ENCODE data around the gene GPER1. TPM values are rescaled to one million over a fixed set of nuclear protein-coding genes. Genes with fewer than 3 reads are reported as not detected.

The GPER1 gene
- 1.4 to 2.0 TPM (median 1.8 TPM) in 5 replicates for total RNA-seq (2022; extraction: Qiagen RNA extraction)

DNA sequence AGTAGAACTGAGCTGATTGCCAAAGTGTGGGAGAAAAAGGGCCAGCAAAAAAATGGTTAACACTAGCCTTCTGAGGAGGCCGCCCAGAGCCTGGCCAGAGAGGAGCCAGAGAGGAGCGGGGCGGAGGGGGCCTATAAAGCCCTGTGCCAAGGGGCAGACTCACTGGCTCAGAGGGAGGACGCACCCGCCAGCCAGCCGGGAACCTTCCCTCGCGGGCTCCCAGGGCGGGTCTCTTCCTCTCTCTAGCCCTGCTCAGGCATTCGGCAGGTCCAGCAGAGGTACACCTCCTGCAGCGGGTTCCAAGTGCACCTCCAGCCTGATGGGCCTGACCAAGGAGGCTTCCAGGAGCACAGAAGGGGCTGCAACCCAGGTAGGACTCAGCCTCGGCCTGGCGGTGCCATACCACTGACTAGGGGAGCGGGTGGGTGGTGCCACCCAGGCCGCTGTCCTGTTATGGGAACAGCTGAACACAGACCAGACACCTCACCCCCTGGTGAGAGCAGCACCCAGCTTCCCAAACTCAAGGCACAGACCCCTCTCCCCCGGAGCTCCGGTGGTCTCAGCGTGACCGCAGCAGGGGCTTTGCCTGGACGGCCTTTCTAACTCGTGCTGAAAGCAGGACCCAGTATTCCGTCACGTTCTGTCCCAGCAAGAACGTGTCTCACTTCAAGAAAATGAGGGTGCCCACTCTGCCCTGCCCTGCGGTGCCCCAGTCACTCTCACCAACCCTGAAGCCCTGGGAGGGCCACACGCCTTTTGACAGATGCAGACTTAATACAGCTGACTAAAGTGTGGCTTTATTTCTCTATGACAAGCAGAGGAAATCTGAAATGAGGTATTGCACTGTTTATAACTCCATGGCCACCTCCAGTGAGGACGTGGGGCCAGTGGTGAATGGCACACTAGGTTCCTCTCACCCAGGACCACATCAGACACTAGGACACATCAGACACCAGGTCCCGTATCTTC, at the start of gene GPER1:
Gene GPER1, plus strand, starts transcription at position 162 of the 969 bp plus-strand sequence. CDS start 3,616 bp downstream, outside the sequence.

DNA sequence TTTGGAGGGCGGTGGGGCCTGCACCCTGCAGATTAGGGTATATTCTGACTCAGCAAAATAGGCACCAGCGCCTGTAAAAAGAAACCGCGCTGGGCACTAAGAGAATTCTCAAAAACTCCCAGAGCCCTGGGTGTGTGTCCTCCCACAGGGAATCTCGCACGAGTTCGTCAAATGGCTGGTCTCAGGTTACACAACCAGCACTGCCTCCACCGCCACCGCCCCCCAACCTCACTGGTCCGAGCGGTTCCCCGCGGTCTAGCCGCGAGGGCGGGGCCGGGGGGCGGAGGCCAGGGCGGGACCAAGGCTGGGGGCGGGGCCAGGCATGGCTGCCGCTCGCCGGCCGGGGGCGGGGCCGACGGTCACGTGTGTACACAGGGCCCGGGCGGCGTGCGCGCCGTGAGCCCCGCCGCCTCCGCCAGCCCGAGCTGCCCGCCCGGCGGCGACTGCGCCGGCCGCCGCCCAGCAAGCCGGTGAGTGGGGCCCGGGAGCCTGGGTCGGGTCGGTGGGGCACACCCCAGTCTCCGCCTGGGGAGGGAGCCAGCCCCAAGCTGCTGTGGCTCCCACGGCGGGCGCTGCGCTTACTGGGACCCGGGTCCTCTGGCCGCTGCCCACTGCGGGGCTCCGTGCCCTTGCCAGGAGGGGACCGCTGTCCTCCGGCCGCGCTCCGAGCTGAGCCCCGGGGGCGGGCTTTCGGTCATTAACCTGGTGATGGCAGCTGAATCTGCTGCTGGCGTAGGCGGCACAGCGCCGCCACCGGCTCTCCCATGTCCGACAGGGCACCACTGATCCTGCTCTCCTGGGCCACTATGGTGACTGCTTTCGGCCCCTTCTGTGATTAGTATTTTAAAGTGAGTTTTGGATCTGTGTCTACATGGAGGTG, 43.5 kb upstream of the GPER1 start, which contains the start of gene GPR146:
Gene GPR146, plus strand, starts transcription at position 358 of the 880 bp plus-strand sequence. CDS start 12,970 bp downstream, outside the sequence.

Other genes starting within 250 kb of the GPER1 start
- gene GET4, start 211.6 kb upstream of the GPER1 start, total RNA-seq (2022; extraction: Qiagen RNA extraction): 40.6 to 71.2 TPM (median 59.6 TPM) in 5 replicates
- gene ADAP1, start 133.4 kb upstream of the GPER1 start, total RNA-seq (2022; extraction: Qiagen RNA extraction): 3.2 to 4.2 TPM (median 4.0 TPM) in 5 replicates
- gene COX19, start 112.6 kb upstream of the GPER1 start, total RNA-seq (2022; extraction: Qiagen RNA extraction): 4.6 to 5.6 TPM (median 5.1 TPM) in 5 replicates
- not detected in 5 replicates for gene CYP2W1, start 104.9 kb upstream of the GPER1 start, total RNA-seq (2022; extraction: Qiagen RNA extraction)
- 1.8 to 2.1 TPM (median 1.9 TPM) in 5 replicates for gene GPR146, start 43.6 kb upstream of the GPER1 start, total RNA-seq (2022; extraction: Qiagen RNA extraction)
- 47.2 to 56.5 TPM (median 52.9 TPM) in 5 replicates for gene ZFAND2A, start 72.1 kb downstream of the GPER1 start, total RNA-seq (2022; extraction: Qiagen RNA extraction)
- gene UNCX, start 144.8 kb downstream of the GPER1 start, total RNA-seq (2022; extraction: Qiagen RNA extraction): 0.05 to 0.06 TPM in 2 of 5 replicates, not detected in the others

Data from A549 treated with AZD2906 at 1 μM for 4 hours (cell line).